K562 (cell line): ENCODE results near the gene MAN1A1. TPM values are rescaled to one million over a fixed set of nuclear protein-coding genes. Genes with fewer than 3 reads are reported as not detected.

Experiments used
- ATAC-seq: fragments of 200-7000 bp; cut with Tn5 transposase; 3 replicates; pipeline ENCODE4 v1.9.1; 2020; ENCODE audit warnings: moderate library complexity
- BruUV-seq: library from RNA; stranded (reverse); fragments of 400-500 nt; replicated peaks from 2 replicates; lab custom pipeline; 2021; lab: Mats Ljungman, UMichigan
- CTCF ChIA-PET: fragments of 300-600 bp; formaldehyde crosslinking; extraction: SDS; loops from one replicate; lab custom pipeline; 2021; ENCODE audit warnings: low intra/inter-chr PET ratio; lab: Yijun Ruan, JAX
- POLR2A ChIA-PET: fragments of 300-600, 350-650 bp; sonication (Branson Sonifier 250); formaldehyde crosslinking; extraction: SDS; loops from one replicate; lab custom pipeline; 2021; ENCODE audit warnings: antibody characterized with exemption, inconsistent platforms; lab: Yijun Ruan, JAX
- DNase-seq, 4 experiments: peaks; one replicate each; pipeline versions ENCODE4 v3.0.0 to v3.0.0-alpha.2; 2011 to 2018; ENCODE audit warnings: low spot score in 3 of 4, mixed read lengths in 3 of 4; ENCODE audit errors: extremely low read depth in 1 of 4
- FAIRE-seq: peaks from 2 replicates; lab custom pipeline; 2011; peaks lifted over from hg19 to GRCh38; lab: Jason Lieb, UNC
- H2AFZ ChIP-seq: 2 replicates; pipeline ENCODE4 v1.6.0; 2011; ENCODE audit warnings: low read depth, low read length, control low read depth, inconsistent platforms
- H3K27ac ChIP-seq: fragments of 200-600 bp; 3 replicates; pipeline ENCODE4 v1.8.0; 2011; ENCODE audit warnings: low read depth, mild to moderate bottlenecking, control low read depth, inconsistent platforms, low read length, moderate library complexity, mixed read lengths; ENCODE audit errors: extremely low read depth
- H3K27me3 ChIP-seq, 2 experiments: fragments of 300-600 bp in 1 of 2; 2 replicates in 1 of 2; 3 replicates in 1 of 2; pipeline versions ENCODE4 v1.6.0 to v1.8.0; 2011; ENCODE audit warnings: inconsistent platforms in 2 of 2, low read length in 2 of 2, mild to moderate bottlenecking in 1 of 2, mixed read lengths in 1 of 2, moderate library complexity in 1 of 2; ENCODE audit not compliant: control insufficient read depth in 2 of 2, insufficient read depth in 2 of 2
- H3K36me3 ChIP-seq: fragments of 300-600 bp; 3 replicates; pipeline ENCODE4 v1.8.0; 2011; ENCODE audit warnings: mild to moderate bottlenecking, low read length, inconsistent platforms; ENCODE audit not compliant: control insufficient read depth, insufficient read depth
- H3K4me1 ChIP-seq, 2 experiments: fragments of 200-600 bp in 1 of 2; replicated peaks in 1 of 2; 2 replicates in 1 of 2; 3 replicates in 1 of 2; pipeline versions ENCODE4 v1.5.1 to v1.8.0; 2011; ENCODE audit warnings: inconsistent platforms in 2 of 2, low read length in 2 of 2, mild to moderate bottlenecking in 1 of 2, mixed read lengths in 1 of 2, moderate library complexity in 1 of 2; ENCODE audit not compliant: control insufficient read depth in 2 of 2, insufficient read depth in 2 of 2
- H3K4me2 ChIP-seq: 2 replicates; pipeline ENCODE4 v1.6.1; 2011; ENCODE audit warnings: low read length, control low read depth, inconsistent platforms, mixed read lengths; ENCODE audit not compliant: insufficient read depth
- H3K4me3 ChIP-seq: fragments of 200-600 bp; sonication (generic), shearing (Covaris generic); 2 replicates; pipeline ENCODE4 v1.5.1; 2016; ENCODE audit warnings: control low read depth, inconsistent platforms
- H3K79me2 ChIP-seq: fragments of 200-600 bp; 3 replicates; pipeline ENCODE4 v1.8.0; 2011; ENCODE audit warnings: low read length, inconsistent platforms; ENCODE audit not compliant: control insufficient read depth, insufficient read depth
- H3K9ac ChIP-seq, 2 experiments: 2 replicates each; pipeline versions ENCODE4 v1.6.0 to v1.6.1; 2011; ENCODE audit warnings: low read depth in 2 of 2, low read length in 2 of 2, control low read depth in 1 of 2, inconsistent platforms in 1 of 2, mild to moderate bottlenecking in 1 of 2, mixed read lengths in 1 of 2; ENCODE audit not compliant: insufficient read depth in 1 of 2
- H3K9me1 ChIP-seq: one replicate; pipeline ENCODE4 v1.6.0; 2011; ENCODE audit warnings: inconsistent platforms, mild to moderate bottlenecking, low read length, moderate library complexity; ENCODE audit not compliant: control insufficient read depth, insufficient read depth
- H3K9me3 ChIP-seq: replicated peaks from 2 replicates; pipeline ENCODE4 v1.5.1; 2011; ENCODE audit warnings: low read depth, low read length, inconsistent platforms; ENCODE audit not compliant: control insufficient read depth, insufficient read depth
- H4K20me1 ChIP-seq: replicated peaks from 2 replicates; pipeline ENCODE4 v1.6.1; 2011; ENCODE audit warnings: low read length, inconsistent platforms, mixed read lengths; ENCODE audit not compliant: control insufficient read depth, insufficient read depth
- BDP1 ChIP-seq: IDR thresholded peaks from 3 replicates; pipeline ENCODE4 v1.6.1; 2011; ENCODE audit not compliant: insufficient read length, insufficient read depth
- CREB5 ChIP-seq: fragments of 250-450 bp; sonication (Bioruptor Pico); IDR thresholded peaks from 2 replicates; pipeline ENCODE4 v1.5.0; 2020; ENCODE audit warnings: mild to moderate bottlenecking
- CREM ChIP-seq: IDR thresholded peaks from 2 replicates; pipeline ENCODE4 v1.6.1; 2014; ENCODE audit warnings: antibody characterized with exemption, low read depth
- CTCFL ChIP-seq: IDR thresholded peaks from 2 replicates; pipeline ENCODE4 v1.6.1; 2011; ENCODE audit warnings: borderline replicate concordance, low read depth, mild to moderate bottlenecking, moderate library complexity, low read length; ENCODE audit not compliant: insufficient read depth, poor library complexity, severe bottlenecking
- GABPA ChIP-seq: fragments of 200-800 bp; sonication (Bioruptor generic); conservative IDR thresholded peaks from 2 replicates; pipeline ENCODE4 v1.6.1; 2016; ENCODE audit warnings: low read depth, missing genetic modification characterization, missing compliant biosample characterization
- GATA2 ChIP-seq: sonication (generic); formaldehyde crosslinking; IDR thresholded peaks from 2 replicates; pipeline ENCODE4 v1.4.0; 2020; ENCODE audit warnings: mild to moderate bottlenecking, missing genetic modification reagents
- GTF2F1 ChIP-seq: IDR thresholded peaks from 2 replicates; pipeline ENCODE4 v1.6.1; 2011; ENCODE audit warnings: low read depth, low read length, improper control_type of control experiment
- ILK ChIP-seq: fragments of 450-650 bp; IDR thresholded peaks from 2 replicates; pipeline ENCODE4 v1.6.1; 2016; ENCODE audit warnings: missing genetic modification characterization, low read depth, mild to moderate bottlenecking, missing compliant biosample characterization, moderate library complexity, borderline replicate concordance
- MXI1 ChIP-seq: IDR thresholded peaks from 2 replicates; pipeline ENCODE4 v1.6.1; 2011; ENCODE audit warnings: low read depth, mild to moderate bottlenecking, improper control_type of control experiment, low read length
- PURB ChIP-seq: sonication (generic); formaldehyde crosslinking; IDR thresholded peaks from 2 replicates; pipeline ENCODE4 v1.9.0; 2021; ENCODE audit warnings: low read depth, mild to moderate bottlenecking, missing genetic modification reagents
- XRCC4 ChIP-seq: IDR thresholded peaks from one replicate; pipeline ENCODE4 v1.6.1; 2011; ENCODE audit not compliant: insufficient read depth, insufficient read length; ENCODE audit errors: extremely low read depth
- YY1 ChIP-seq, 3 experiments: IDR thresholded peaks; 2 replicates each; pipeline ENCODE4 v1.6.1; 2011; ENCODE audit warnings: low read length in 2 of 3, mild to moderate bottlenecking in 2 of 3, moderate library complexity in 2 of 3, borderline replicate concordance in 1 of 3, control low read depth in 1 of 3, low read depth in 1 of 3; ENCODE audit not compliant: insufficient read depth in 3 of 3, insufficient replicate concordance in 2 of 3, control insufficient read depth in 1 of 3, insufficient read length in 1 of 3; ENCODE audit errors: extremely low read depth in 1 of 3
- ZBED1 ChIP-seq: IDR thresholded peaks from 2 replicates; pipeline ENCODE4 v1.6.1; 2014
- ZFP36 ChIP-seq: fragments of 150-350 bp; IDR thresholded peaks from 2 replicates; pipeline ENCODE4 v1.6.1; 2018; ENCODE audit warnings: low read length, low read depth; ENCODE audit not compliant: partially characterized antibody
- ZNF124 ChIP-seq: sonication (generic); formaldehyde crosslinking; IDR thresholded peaks from 2 replicates; pipeline ENCODE4 v1.8.1; 2022; ENCODE audit warnings: missing genetic modification reagents
- ZNF280B ChIP-seq: fragments of 250-450 bp; sonication (Bioruptor Pico); IDR thresholded peaks from 2 replicates; pipeline ENCODE4 v1.5.1; 2021; ENCODE audit warnings: mild to moderate bottlenecking
- ZNF696 ChIP-seq: fragments of 250-450 bp; sonication (Bioruptor Pico); conservative IDR thresholded peaks from 2 replicates; pipeline ENCODE4 v1.4.0; 2020; ENCODE audit warnings: mild to moderate bottlenecking, moderate library complexity
- ZNF75A ChIP-seq: fragments of 450-650 bp; formaldehyde crosslinking; IDR thresholded peaks from 2 replicates; pipeline ENCODE4 v1.4.0; 2020; ENCODE audit warnings: mild to moderate bottlenecking
- WGBS: fragments of 100-300 bp; shearing (Covaris generic); methylation state at CpG from one replicate; pipeline ENCODE4 v1.1.6; 2016; ENCODE audit warnings: low coverage, mixed read lengths; ENCODE audit not compliant: insufficient coverage; ENCODE audit errors: missing lambda C conversion rate; 5-methylcytosine and 5-hydroxymethylcytosine counted together
- in situ Hi-C: fragments of 300-500 bp; cut with MboI; formaldehyde crosslinking; loops from 4 replicates; pipeline ENCODE4 v1.15.0; 2018; ENCODE audit warnings: inconsistent platforms, mixed read lengths
- intact Hi-C: fragments of 100-400 bp; cut with micrococcal nuclease; formaldehyde crosslinking; loops from 2 replicates; pipeline ENCODE4 v1.14.2; 2022
- polyA plus RNA-seq, 8 experiments: library from polyadenylated mRNA; depleted of rRNA in 4 of 8; stranded (reverse) in 5 of 8; unstranded in 3 of 8; fragments of >200 nt; fragmentation: Nextera tagmentation in 2 of 8; fragmentation: Illumina TruSeq in 1 of 8; extraction: Ambion mirVana in 2 of 8; extraction: Trizol in 1 of 8; gene quantifications; 2 replicates each; pipeline versions ENCODE4 v1.2.1 to v1.2.3, GENCODE V29; 2011 to 2014; ENCODE audit warnings: inconsistent platforms in 1 of 8, missing spikeins in 1 of 8
- total RNA-seq, 7 experiments: library from RNA; depleted of rRNA in 6 of 7; stranded (reverse); fragments of >200 nt in 6 of 7; fragmentation: Illumina TruSeq in 2 of 7; extraction: Trizol in 2 of 7; gene quantifications; 2 replicates each; pipeline versions ENCODE4 v1.2.1 to v1.2.3, GENCODE V29; 2011 to 2021; ENCODE audit warnings: low replicate concordance in 1 of 7

MAN1A1 gene
- total and polyA plus RNA-seq, 9 of the 15 experiments (the other 6 are each of a cell fraction or from before 2014, with no cell fraction given), result 24.5 to 78.4 (median 59.7) TPM

GRCh38 chr6:119243657-119244056 lies 105.9 kb downstream of the MAN1A1 start:
- no peak overlapping the region for H3K4me2 ChIP-seq
- no peak overlapping the region for H3K9ac ChIP-seq
- H3K79me2 ChIP-seq, result peaks cover 71% of the 10 kb centered on the region
- in situ Hi-C loops, result no loop called here
- H3K27me3 ChIP-seq, result no peaks in the 10 kb centered on the region
- H3K9me3 ChIP-seq, result no peaks in the 10 kb centered on the region
- TF ChIP-seq ZNF124 (CRISPR knock-in tag), result no peak
- TF ChIP-seq ZNF696 (CRISPR knock-in tag), result no peak
- no peak for TF ChIP-seq MXI1
- TF ChIP-seq XRCC4, result no peak
- no peak for TF ChIP-seq BDP1
- no peak for TF ChIP-seq ZBED1
- no peak for TF ChIP-seq GABPA (tag)
- TF ChIP-seq ZNF280B (CRISPR knock-in tag), result no peak
- TF ChIP-seq YY1 (IDR thresholded peaks at IDR 0.05; ENCODE audit: borderline replicate concordance in 1 of 3, control insufficient read depth in 1 of 3, extremely low read depth in 1 of 3, insufficient read depth in 3 of 3, insufficient read length in 1 of 3, insufficient replicate concordance in 2 of 3, low read depth in 1 of 3, low read length in 2 of 3), result no peak
- no peak for TF ChIP-seq ZNF75A
- TF ChIP-seq CREM, result no peak
- TF ChIP-seq CTCFL, result no peak
- TF ChIP-seq ZFP36, result no peak
- TF ChIP-seq GATA2 (CRISPR knock-in tag), result no peak
- no peak for TF ChIP-seq PURB (CRISPR knock-in tag)
- no peak for TF ChIP-seq GTF2F1
- no peak for TF ChIP-seq CREB5 (CRISPR knock-in tag)
- TF ChIP-seq ILK (tag), result no peak
- no TSS peak for BruUV-seq
- FAIRE-seq (no peak), ATAC-seq (no peak), DNase-seq (no peak)
- no peak overlapping the region for H2AFZ ChIP-seq
- no peaks in the 10 kb centered on the region; a peak in 1 of 5 replicates for H3K4me1 ChIP-seq
- H3K4me3 ChIP-seq, result no peak overlapping the region
- peaks cover 74% of the 10 kb centered on the region for H3K36me3 ChIP-seq
- H4K20me1 ChIP-seq, result no peaks in the 10 kb centered on the region
- intact Hi-C loops, result no loop called here
- POLR2A ChIA-PET, result interaction anchor here (0.8 kb wide), 1 partner anchor 8 kb away, joined by 5 read pairs; no protein-coding TSS in a partner anchor
- WGBS, result 77% methylated on average over 2 of the region's 2 CpGs
- CTCF ChIA-PET, result no interaction called here
- H3K9me1 ChIP-seq, result no peaks in the 10 kb centered on the region
- no peak overlapping the region for H3K27ac ChIP-seq
